GM19468 (cell line): Measurements from ENCODE around the gene MARS2.
"Not testable (repeated sequence)": the region's sequence is repeated elsewhere in the genome, so short reads cannot be mapped to it uniquely, and the experiment has no call there.

Source experiments
- ATAC-seq: cut with Tn5 transposase; IDR thresholded peaks from one replicate; pipeline ENCODE4 v1.9.1; 2021; ENCODE audit warnings: mild to moderate bottlenecking, moderate library complexity, moderate number of reproducible peaks; ENCODE audit not compliant: unreplicated experiment; ENCODE audit errors: extremely low read depth

The MARS2 gene

GRCh38 chr2:197705912-197706838 is 1.0 kb downstream of the MARS2 start:
- no peak for ATAC-seq

GRCh38 chr2:197706839-197707207 is 1.7 kb downstream of the MARS2 start:
- ATAC-seq: no peak

- ATAC-seq: no peak
These were observed 2.4 kb downstream of the MARS2 start for GRCh38 chr2:197707316-197708213.

- no peak for ATAC-seq
These were observed 3.2 kb downstream of the MARS2 start for GRCh38 chr2:197708331-197708730.

GRCh38 chr2:197709140-197709539 is 4.0 kb downstream of the MARS2 start:
- ATAC-seq: not testable (repeated sequence)

GRCh38 chr2:197710424-197711042 is 5.4 kb downstream of the MARS2 start:
- peak; percentile 73 for ATAC-seq

GRCh38 chr2:197711578-197711977 is 6.4 kb downstream of the MARS2 start:
- ATAC-seq: no peak

GRCh38 chr2:197713271-197713670 is 8.1 kb downstream of the MARS2 start:
- ATAC-seq: no peak

GRCh38 chr2:197717863-197718262 is 12.7 kb downstream of the MARS2 start:
- ATAC-seq: no peak

GRCh38 chr2:197727011-197727410 is 21.8 kb downstream of the MARS2 start:
- no peak for ATAC-seq

- ATAC-seq: not testable (repeated sequence)
These were observed 23.7 kb downstream of the MARS2 start for GRCh38 chr2:197728555-197729544.

- no peak for ATAC-seq
These were observed 35.0 kb downstream of the MARS2 start for GRCh38 chr2:197740200-197740599.
